ENCODE results near the gene WNT3.
"Not testable (repeated sequence)": the region's sequence is repeated elsewhere in the genome, so short reads cannot be mapped to it uniquely, and the experiment has no call there.

The WNT3 gene

GRCh38 chr17:46847204-46848191 is 29.0 kb upstream of the WNT3 start:
- TF ChIP-seq CTCF (conservative IDR thresholded peaks at IDR 0.05), result no peak
- no peak overlapping the region for H3K27ac ChIP-seq

- peak; percentile 62 for TF ChIP-seq CTCF (conservative IDR thresholded peaks at IDR 0.05)
- no peak overlapping the region for H3K27ac ChIP-seq
These were observed 24.3 kb upstream of the WNT3 start for GRCh38 chr17:46842835-46843234.

DNA sequence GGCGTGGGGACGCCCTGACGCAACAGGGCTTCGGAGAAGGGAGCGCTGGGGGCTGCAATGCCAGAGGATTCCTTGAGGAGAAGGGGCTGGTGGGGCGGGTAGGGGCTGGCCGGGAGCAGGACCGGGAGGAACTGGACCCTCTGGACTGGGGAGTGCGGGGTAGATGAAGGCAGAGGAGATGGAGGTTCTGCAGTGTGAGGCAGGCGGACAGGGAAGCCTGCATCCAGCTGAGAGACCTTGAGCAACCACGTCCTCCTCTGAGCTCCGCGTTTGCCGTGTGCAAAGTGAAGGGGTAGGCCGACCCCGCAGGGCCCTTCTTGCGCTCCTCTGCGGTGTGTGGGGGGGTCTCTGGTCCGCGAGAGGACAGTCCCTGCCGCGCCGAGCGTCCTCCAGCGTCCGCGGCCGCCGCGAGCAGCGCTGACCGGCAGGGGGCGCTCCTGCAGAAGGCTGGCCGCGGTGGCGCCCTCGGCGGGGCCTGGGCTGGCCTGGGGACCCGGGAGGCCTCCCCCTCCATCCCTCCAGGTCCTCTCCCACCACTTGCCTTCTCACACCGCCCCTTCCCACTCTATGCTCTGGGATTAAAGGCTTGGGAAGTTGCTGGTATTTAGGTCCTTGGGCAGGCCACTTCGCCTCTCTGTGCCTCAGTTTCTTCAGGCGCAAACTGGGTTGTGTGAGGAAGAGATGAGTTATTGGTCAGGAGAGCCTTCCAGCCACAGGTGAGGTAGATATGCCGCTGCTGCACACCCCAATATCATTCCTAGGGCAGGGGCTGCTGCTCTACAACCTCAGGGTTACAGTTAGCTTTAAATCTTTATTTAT is 23.3 kb upstream of the WNT3 start:
- peak; percentile 96 for TF ChIP-seq CTCF (conservative IDR thresholded peaks at IDR 0.05)

DNA sequence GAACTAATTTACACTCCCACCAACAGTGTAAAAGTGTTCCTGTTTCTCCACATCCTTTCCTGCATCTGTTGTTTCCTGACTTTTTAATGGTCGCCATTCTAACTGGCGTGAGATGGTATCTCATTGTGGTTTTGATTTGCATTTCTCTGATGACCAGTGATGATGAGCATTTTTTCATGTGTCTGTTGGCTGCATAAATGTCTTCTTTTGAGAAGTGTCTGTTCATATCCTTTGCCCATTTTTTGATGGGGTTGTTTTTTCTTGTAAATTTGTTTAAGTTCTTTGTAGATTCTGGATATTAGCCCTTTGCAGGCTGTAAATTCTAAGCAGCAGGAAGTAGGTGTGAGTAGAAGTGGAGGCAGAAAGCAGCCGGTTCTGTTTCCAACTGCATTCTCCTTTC is 22.1 kb upstream of the WNT3 start:
- not testable (repeated sequence) for H3K27ac ChIP-seq

More for the DNA sequence above, 23.3 kb upstream of the WNT3 start:
- H3K27ac ChIP-seq, result no peak overlapping the region

GRCh38 chr17:46839211-46839610 is 20.7 kb upstream of the WNT3 start:
- no peak for TF ChIP-seq CTCF (conservative IDR thresholded peaks at IDR 0.05)
- H3K27ac ChIP-seq, result no peak overlapping the region

DNA sequence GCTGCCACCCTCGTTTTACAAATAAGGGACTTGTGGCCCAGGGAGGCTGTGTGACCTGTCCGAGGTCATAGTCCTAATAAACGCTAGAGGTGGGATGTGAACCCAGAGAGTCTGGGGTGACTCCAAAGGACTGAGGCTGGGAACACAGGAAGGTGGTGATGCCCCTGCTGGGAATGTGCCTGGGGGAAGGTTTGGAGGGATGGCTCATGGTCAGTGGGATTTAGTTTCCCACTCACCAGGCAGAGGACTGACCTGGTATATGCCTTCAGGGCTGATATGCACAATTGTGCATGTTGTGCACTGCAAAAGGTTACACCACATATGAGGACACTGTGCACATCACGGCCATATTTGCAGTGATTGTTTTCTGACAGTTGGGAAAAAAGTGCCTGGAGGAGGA is 19.0 kb upstream of the WNT3 start:
- TF ChIP-seq CTCF (conservative IDR thresholded peaks at IDR 0.05), result no peak
- H3K27ac ChIP-seq, result no peak overlapping the region

DNA sequence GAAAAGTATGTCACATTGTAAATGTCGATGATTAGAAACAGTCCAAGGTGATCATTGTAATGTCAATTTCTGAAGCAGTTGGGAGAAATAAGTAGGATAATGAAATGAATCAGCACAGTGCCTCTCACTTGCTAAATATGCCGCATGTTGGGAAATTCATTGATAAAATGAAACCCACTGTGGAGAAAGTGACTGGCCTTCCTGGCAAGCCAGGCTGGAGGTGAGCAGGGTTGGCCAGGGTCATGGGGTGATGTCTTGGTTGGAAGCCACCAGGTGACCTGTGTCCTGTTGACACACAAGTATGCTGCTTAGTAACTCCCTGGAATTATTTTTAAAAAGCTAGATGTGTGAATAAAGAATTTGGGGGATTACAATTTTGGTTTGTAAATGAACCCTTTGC is 18.0 kb upstream of the WNT3 start:
- no peak for TF ChIP-seq CTCF (conservative IDR thresholded peaks at IDR 0.05)
- H3K27ac ChIP-seq, result no peak overlapping the region
